H1 (cell line): ENCODE results near the gene ZNF362. TPM values are rescaled to one million over a fixed set of nuclear protein-coding genes. Genes with fewer than 3 reads are reported as not detected.

Experiments used
- CTCF ChIA-PET: fragments of 300-600 bp; sonication (Branson Sonifier 250); formaldehyde crosslinking; loops from one replicate; lab custom pipeline; 2021; ENCODE audit not compliant: partially characterized antibody; lab: Charles Lee
- POLR2A ChIA-PET: fragments of 300-600 bp; sonication (Branson Sonifier 250); formaldehyde crosslinking; loops from one replicate; lab custom pipeline; 2021; ENCODE audit warnings: inconsistent platforms; ENCODE audit not compliant: partially characterized antibody; lab: Charles Lee
- DNase-seq, 2 experiments: peaks; one replicate each; pipeline versions ENCODE4 v3.0.0 to v3.0.0-alpha.2; 2010 to 2022; ENCODE audit warnings: low spot score in 2 of 2, low read depth in 1 of 2, mixed read lengths in 1 of 2
- FAIRE-seq: peaks from 2 replicates; lab custom pipeline; 2011; peaks lifted over from hg19 to GRCh38; lab: Jason Lieb, UNC
- H2AFZ ChIP-seq: 2 replicates; pipeline ENCODE4 v1.8.1; 2012; ENCODE audit warnings: low read length, inconsistent platforms
- H2AK5ac ChIP-seq: 2 replicates; pipeline ENCODE4 v1.6.1; 2013; ENCODE audit warnings: low read depth, low read length
- H2BK120ac ChIP-seq: replicated peaks from 2 replicates; pipeline ENCODE3; 2013; ENCODE audit warnings: low read depth, low read length, inconsistent platforms
- H2BK12ac ChIP-seq: 2 replicates; pipeline ENCODE4 v1.6.1; 2013; ENCODE audit warnings: low read depth, low read length
- H2BK15ac ChIP-seq: 2 replicates; pipeline ENCODE4 v1.6.1; 2013; ENCODE audit warnings: low read length
- H2BK20ac ChIP-seq: 2 replicates; pipeline ENCODE4 v1.6.1; 2013; ENCODE audit warnings: low read length
- H2BK5ac ChIP-seq: 2 replicates; pipeline ENCODE4 v1.6.1; 2013; ENCODE audit warnings: low read depth, low read length
- H3K14ac ChIP-seq: 2 replicates; pipeline ENCODE4 v1.6.1; 2013; ENCODE audit warnings: inconsistent platforms; ENCODE audit not compliant: insufficient read length
- H3K18ac ChIP-seq: 2 replicates; pipeline ENCODE4 v1.6.1; 2013; ENCODE audit warnings: low read length; ENCODE audit errors: extremely low read depth
- H3K23ac ChIP-seq: 2 replicates; pipeline ENCODE4 v1.6.1; 2013; ENCODE audit warnings: inconsistent platforms; ENCODE audit not compliant: insufficient read length
- H3K23me2 ChIP-seq: 2 replicates; pipeline ENCODE4 v1.6.1; 2013; ENCODE audit warnings: low read depth, low read length
- H3K27ac ChIP-seq: 2 replicates; pipeline ENCODE4 v1.6.1; 2011; ENCODE audit warnings: low read depth, low read length, inconsistent platforms
- H3K27me3 ChIP-seq, 4 experiments: replicated peaks in 1 of 4; 1 replicate in 1 of 4; 2 replicates in 3 of 4; pipeline versions ENCODE4 v1.6.1 to v1.8.1; 2011 to 2013; ENCODE audit warnings: low read length in 3 of 4, mild to moderate bottlenecking in 3 of 4, inconsistent platforms in 2 of 4, mixed read lengths in 2 of 4, moderate library complexity in 1 of 4; ENCODE audit not compliant: control insufficient read depth in 3 of 4, insufficient read depth in 3 of 4; ENCODE audit errors: extremely low read depth in 1 of 4
- H3K36me3 ChIP-seq, 4 experiments: 2 replicates each; pipeline versions ENCODE4 v1.6.1 to v1.8.1; 2011 to 2013; ENCODE audit warnings: mild to moderate bottlenecking in 4 of 4, low read length in 3 of 4, moderate library complexity in 2 of 4, control low read depth in 1 of 4, inconsistent platforms in 1 of 4; ENCODE audit not compliant: insufficient read depth in 4 of 4, control insufficient read depth in 2 of 4
- H3K4ac ChIP-seq: replicated peaks from 2 replicates; pipeline ENCODE3; 2013; ENCODE audit warnings: low read length, low read depth, mixed read lengths, inconsistent platforms; ENCODE audit not compliant: insufficient read length
- H3K4me1 ChIP-seq, 4 experiments: replicated peaks in 1 of 4; 1 replicate in 1 of 4; 2 replicates in 3 of 4; pipeline versions ENCODE4 v1.6.1 to v1.8.1; 2011 to 2013; ENCODE audit warnings: low read length in 3 of 4, inconsistent platforms in 2 of 4, mixed read lengths in 1 of 4; ENCODE audit not compliant: insufficient read depth in 4 of 4, control insufficient read depth in 3 of 4
- H3K4me2 ChIP-seq, 2 experiments: 2 replicates each; pipeline versions ENCODE4 v1.6.1 to v1.8.1; 2011 to 2013; ENCODE audit warnings: low read depth in 2 of 2, low read length in 2 of 2, control low read depth in 1 of 2, inconsistent platforms in 1 of 2, mild to moderate bottlenecking in 1 of 2; ENCODE audit not compliant: insufficient read depth in 1 of 2
- H3K4me3 ChIP-seq, 4 experiments: fragments of 200-600, 300-600 bp in 1 of 4; sonication (generic), shearing (Covaris generic), sonication (Bioruptor Twin) in 1 of 4; 2 replicates each; pipeline versions ENCODE4 v1.5.1 to v1.8.1; 2011 to 2016; ENCODE audit warnings: low read length in 4 of 4, low read depth in 3 of 4, control low read depth in 2 of 4, inconsistent platforms in 2 of 4, mild to moderate bottlenecking in 2 of 4, mixed read lengths in 1 of 4, moderate library complexity in 1 of 4; ENCODE audit not compliant: insufficient read depth in 2 of 4; ENCODE audit errors: extremely low read depth in 1 of 4
- H3K56ac ChIP-seq: replicated peaks from 2 replicates; pipeline ENCODE3; 2013; ENCODE audit warnings: low read depth, mild to moderate bottlenecking, mixed read lengths, low read length, inconsistent platforms; ENCODE audit not compliant: insufficient read length
- H3K79me1 ChIP-seq: 2 replicates; pipeline ENCODE4 v1.6.1; 2013; ENCODE audit warnings: low read depth, low read length, control low read depth
- H3K79me2 ChIP-seq, 2 experiments: 2 replicates each; pipeline versions ENCODE4 v1.6.1 to v1.8.1; 2012 to 2013; ENCODE audit warnings: low read length in 2 of 2, mild to moderate bottlenecking in 2 of 2, inconsistent platforms in 1 of 2; ENCODE audit not compliant: insufficient read depth in 2 of 2, control insufficient read depth in 1 of 2
- H3K9ac ChIP-seq, 4 experiments: replicated peaks in 1 of 4; 1 replicate in 1 of 4; 2 replicates in 3 of 4; pipeline versions ENCODE4 v1.6.1 to v1.8.1; 2011 to 2013; ENCODE audit warnings: low read depth in 3 of 4, low read length in 3 of 4, control low read depth in 2 of 4, mild to moderate bottlenecking in 2 of 4, moderate library complexity in 2 of 4, inconsistent platforms in 1 of 4; ENCODE audit errors: extremely low read depth in 1 of 4
- H3K9me3 ChIP-seq, 2 experiments: 2 replicates each; pipeline versions ENCODE4 v1.6.1 to v1.8.1; 2012 to 2013; ENCODE audit warnings: mild to moderate bottlenecking in 2 of 2, moderate library complexity in 2 of 2, control low read depth in 1 of 2, inconsistent platforms in 1 of 2, low read depth in 1 of 2, low read length in 1 of 2, mixed read lengths in 1 of 2; ENCODE audit not compliant: insufficient read depth in 2 of 2
- H4K20me1 ChIP-seq, 2 experiments: replicated peaks in 1 of 2; 2 replicates each; pipeline versions ENCODE3 to v1.8.1; 2011 to 2013; ENCODE audit warnings: inconsistent platforms in 2 of 2, low read length in 2 of 2, mild to moderate bottlenecking in 1 of 2; ENCODE audit not compliant: insufficient read depth in 2 of 2, control insufficient read depth in 1 of 2
- H4K5ac ChIP-seq: 2 replicates; pipeline ENCODE4 v1.6.1; 2013; ENCODE audit warnings: low read length, low read depth, mixed read lengths, inconsistent platforms; ENCODE audit not compliant: insufficient read length
- H4K8ac ChIP-seq: 2 replicates; pipeline ENCODE4 v1.8.0; 2013; ENCODE audit warnings: mild to moderate bottlenecking, moderate library complexity, low read length, inconsistent platforms; ENCODE audit not compliant: insufficient read depth; ENCODE audit errors: extremely low read depth
- H4K91ac ChIP-seq: replicated peaks from 2 replicates; pipeline ENCODE3; 2013; ENCODE audit warnings: low read length, mixed read lengths, inconsistent platforms; ENCODE audit not compliant: insufficient read length
- BRCA1 ChIP-seq: IDR thresholded peaks from 2 replicates; pipeline ENCODE4 v1.6.1; 2012; ENCODE audit warnings: low read depth, low read length, improper control_type of control experiment
- WGBS, 2 experiments: shearing (Covaris generic) in 1 of 2; methylation state at CpG; one replicate each; pipeline versions ENCODE4 v1.1.6 to v1.1.7; 2013 to 2015; ENCODE audit warnings: low lambda C conversion rate in 2 of 2, mixed read lengths in 2 of 2, inconsistent platforms in 1 of 2, low coverage in 1 of 2, missing lambda C conversion rate in 1 of 2; ENCODE audit not compliant: insufficient replicate concordance in 2 of 2, insufficient coverage in 1 of 2, insufficient read length in 1 of 2; ENCODE audit errors: extremely low coverage in 1 of 2, missing lambda C conversion rate in 1 of 2; 5-methylcytosine and 5-hydroxymethylcytosine counted together
- polyA plus RNA-seq, 7 experiments: library from polyadenylated mRNA; depleted of rRNA in 3 of 7; stranded (reverse) in 5 of 7; unstranded in 2 of 7; fragments of >200 nt in 5 of 7; fragments of 200-250 nt in 2 of 7; gene quantifications; 1 replicate in 5 of 7; 2 replicates in 1 of 7; 4 replicates in 1 of 7; pipeline versions ENCODE4 v1.2.1 to v1.2.3, GENCODE V29; 2011 to 2013; ENCODE audit warnings: missing spikeins in 2 of 7, mixed read lengths in 2 of 7
- total RNA-seq: library from RNA; stranded (reverse); fragmentation: NEBNext Ultra II Directional; extraction: Animal tissue kit (Norgen Biotek cat#: 25700); gene quantifications from 2 replicates; pipeline ENCODE4 v1.2.1, GENCODE V29; 2021

Gene ZNF362
- total and polyA plus RNA-seq, 2 of the 8 experiments (the other 6 are each of a cell fraction or from before 2014, with no cell fraction given): 24.2 to 27.8 TPM

- no peak overlapping the region for H2BK120ac ChIP-seq
- 0 out of 2 replicates have a peak overlapping the region, but pooled peaks have one; percentile 56 for H2AFZ ChIP-seq
- no peak overlapping the region for H3K9ac ChIP-seq
- no peak overlapping the region for H3K4ac ChIP-seq
- H3K27me3 ChIP-seq: peaks cover 0 to 2% (median 0%) of the 10 kb centered on the region in 4 experiments; a peak in 1 of 7 replicates
- ChIA-PET CTCF (interaction anchor here (1.2 to 1.4 kb wide), 2 partner anchors 13 to 51 kb away, joined by 4 to 5 read pairs; no protein-coding TSS in a partner anchor), POLR2A (interaction anchor here (0.6 to 1.2 kb wide), 3 partner anchors 66 to 1607 kb away, joined by 3 to 5 read pairs (median 3); partner anchors contain the start of gene TRIM62)
- H2AK5ac ChIP-seq: no peak overlapping the region
- H2BK15ac ChIP-seq: no peak overlapping the region
- no peak overlapping the region for H2BK5ac ChIP-seq
- peaks cover 2% of the 10 kb centered on the region; the same call in 1 of the 2 replicates for H3K23me2 ChIP-seq
- H3K27ac ChIP-seq: no peak overlapping the region
- H3K36me3 ChIP-seq: no peaks in the 10 kb centered on the region
- FAIRE-seq: no peak
- H4K5ac ChIP-seq: no peak overlapping the region
- no peak for DNase-seq
- H4K8ac ChIP-seq: no peak overlapping the region
- peaks cover 0 to 6% (median 3%) of the 10 kb centered on the region in 4 experiments; a peak in 4 of 7 replicates for H3K4me1 ChIP-seq
- no peak overlapping the region for H3K4me3 ChIP-seq
- no peak overlapping the region; the same call in 1 of the 2 replicates for H3K18ac ChIP-seq
- no peak overlapping the region for H3K23ac ChIP-seq
- no peaks in the 10 kb centered on the region for H3K79me2 ChIP-seq
- no peaks in the 10 kb centered on the region for H3K79me1 ChIP-seq
- no peak overlapping the region for H2BK20ac ChIP-seq
- 0 out of 2 replicates have a peak overlapping the region, but pooled peaks have one; percentile 1 for H2BK12ac ChIP-seq
- H3K4me2 ChIP-seq: 0 out of 4 replicates have a peak overlapping the region, but pooled peaks of 1 of the 2 experiments have one; percentile 18
- 72% methylated on average over 7 of the region's 7 CpGs; no CpG with 5 or more reads in 1 of the 2 experiments for WGBS, 2 experiments
- no peak overlapping the region for H3K14ac ChIP-seq
- no peak overlapping the region for H4K91ac ChIP-seq
- no peaks in the 10 kb centered on the region for H3K9me3 ChIP-seq
- no peaks in the 10 kb centered on the region for H4K20me1 ChIP-seq
- no peak overlapping the region for H3K56ac ChIP-seq
- TF ChIP-seq BRCA1: no peak
Measured at GRCh38 chr1:33247545-33247944, 8.7 kb upstream of the ZNF362 start.
